Right lobe of liver (tissue), 6 donors: ENCODE measurements around the gene IFNA14. TPM values are rescaled to one million over a fixed set of nuclear protein-coding genes. Genes with fewer than 3 reads are reported as not detected.
"Not testable (repeated sequence)": the region's sequence is repeated elsewhere in the genome, so short reads cannot be mapped to it uniquely, and the experiment has no call there.

Experiments used
- ATAC-seq, 4 donors: fragments of 200-7000 bp; cut with Tn5 transposase; one replicate each; pipeline ENCODE4 v1.9.1; 2020; ENCODE audit warnings: mild to moderate bottlenecking in 4 of 4, moderate library complexity in 4 of 4
- DNase-seq, 3 donors: peaks; one replicate each; pipeline ENCODE4 v3.0.0-alpha.2; 2020
- H3K27ac ChIP-seq, 3 donors: fragments of 200-600 bp; one replicate each; pipeline ENCODE4 v1.8.0; 2022
- H3K27me3 ChIP-seq, 2 donors: fragments of 200-600 bp; one replicate each; pipeline ENCODE4 v1.8.0; 2022
- H3K36me3 ChIP-seq, 4 donors: fragments of 200-600 bp; sonication (generic) in 1 of 4; one replicate each; pipeline versions ENCODE4 v1.5.1 to v1.8.0; 2017 to 2022; ENCODE audit warnings: control low read depth in 1 of 4
- H3K4me1 ChIP-seq, 4 donors: fragments of 200-600 bp; sonication (generic) in 1 of 4; one replicate each; pipeline versions ENCODE4 v1.5.1 to v1.8.0; 2017 to 2022; ENCODE audit warnings: control low read depth in 1 of 4
- H3K4me3 ChIP-seq, 3 donors: fragments of 200-600 bp; one replicate each; pipeline ENCODE4 v1.8.0; 2022
- H3K9me3 ChIP-seq, 4 donors: fragments of 200-600 bp; sonication (generic) in 1 of 4; one replicate each; pipeline versions ENCODE4 v1.5.1 to v1.8.0; 2017 to 2022; ENCODE audit warnings: control low read depth in 1 of 4
- POLR2A ChIP-seq: fragments of 450-650 bp; IDR thresholded peaks from one replicate; pipeline ENCODE4 v1.6.1; 2017; ENCODE audit warnings: antibody characterized with exemption, mild to moderate bottlenecking
- WGBS: methylation state at CpG from one replicate; pipeline ENCODE4 v1.1.6; 2018; ENCODE audit warnings: low coverage, low lambda C conversion rate; ENCODE audit not compliant: insufficient coverage; ENCODE audit errors: missing lambda C conversion rate; 5-methylcytosine and 5-hydroxymethylcytosine counted together
- intact Hi-C, 2 donors: fragments of 100-400 bp; cut with DNase I; formaldehyde crosslinking; loops; one replicate each; pipeline versions ENCODE4 v1.11.2 to v1.14.1; 2022
- total RNA-seq, 6 experiments: library from RNA; depleted of rRNA in 2 of 6; stranded (reverse); fragments of >200 nt in 2 of 6; fragmentation: NEBNext Ultra II Directional in 3 of 6; extraction: Animal tissue kit (Norgen Biotek cat#: 25700) in 3 of 6; gene quantifications; one replicate each; pipeline versions ENCODE4 v1.1.0 to v1.2.4, GENCODE V29; 2016 to 2023
- TF ChIP-seq, protein P1 (sequence below), 4 donors: fragments of 200-600 bp in 3 of 4; fragments of 450-650 bp in 1 of 4; IDR thresholded peaks; one replicate each; pipeline versions ENCODE4 v1.5.1 to v1.8.0; 2016 to 2022; ENCODE audit warnings: antibody characterized with exemption in 4 of 4, mild to moderate bottlenecking in 2 of 4
- donor health status: DM: no; HTN: yes; CAD: no.
- donor health status: DM: no; HTN: no; CAD: no.
- donor health status: DM: no; HTN: no; CAD: no.
- donor health status: DM: no; HTN: yes; CAD: no.
- donor health status: DM: no; HTN: yes; CAD: no.

IFNA14 gene
- total RNA-seq, 6 experiments from 2014 or later: not detected

DNA sequence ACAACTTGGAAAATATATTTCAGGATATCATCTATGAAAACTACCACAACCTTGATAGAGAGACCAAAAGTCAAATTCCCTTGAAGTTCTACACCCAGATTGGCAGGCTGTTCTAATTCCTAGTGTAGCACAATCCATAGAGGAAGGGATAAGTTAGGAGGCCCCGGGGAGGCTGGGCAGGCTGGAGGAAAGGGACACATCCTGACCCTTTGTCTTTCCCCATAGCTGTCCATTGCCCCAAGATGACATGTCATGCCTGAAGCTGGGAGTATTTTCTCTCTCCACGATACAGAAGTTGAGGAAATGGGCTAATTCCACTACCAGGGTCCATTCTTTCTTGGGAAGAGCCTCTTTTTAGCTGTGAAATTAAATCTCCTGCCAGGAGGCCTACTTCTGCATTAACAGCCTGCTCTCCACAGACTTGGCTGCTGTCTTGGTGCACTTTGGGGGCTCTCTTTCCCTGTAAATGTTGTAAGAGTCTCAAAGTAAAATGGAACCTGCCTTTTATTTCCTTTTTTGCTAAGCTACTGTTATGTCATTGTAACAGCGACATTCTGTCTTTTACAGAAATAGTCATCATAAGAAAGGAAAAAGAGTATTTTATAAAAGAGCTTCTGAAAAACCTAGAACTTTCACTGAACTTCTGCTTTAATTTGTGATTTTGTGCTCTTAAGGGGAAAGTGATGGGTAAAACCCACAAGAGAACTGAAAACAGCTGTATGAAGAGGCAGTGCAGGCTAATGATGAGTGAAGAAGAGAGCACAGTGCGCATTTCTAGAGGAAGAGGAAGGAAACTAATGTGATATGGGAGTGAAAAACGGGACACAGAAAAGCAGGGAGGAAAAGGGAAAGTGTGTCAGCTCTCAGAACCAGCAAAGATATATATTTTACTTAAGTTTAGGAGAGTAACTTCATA, 26.1 kb downstream of the IFNA14 start:
- H3K27ac ChIP-seq, intact Hi-C loops, H3K36me3 ChIP-seq, H3K27me3 ChIP-seq, H3K4me1 ChIP-seq, H3K4me3 ChIP-seq, DNase-seq, H3K9me3 ChIP-seq: not testable (repeated sequence)
- TF ChIP-seq, protein P1, sequence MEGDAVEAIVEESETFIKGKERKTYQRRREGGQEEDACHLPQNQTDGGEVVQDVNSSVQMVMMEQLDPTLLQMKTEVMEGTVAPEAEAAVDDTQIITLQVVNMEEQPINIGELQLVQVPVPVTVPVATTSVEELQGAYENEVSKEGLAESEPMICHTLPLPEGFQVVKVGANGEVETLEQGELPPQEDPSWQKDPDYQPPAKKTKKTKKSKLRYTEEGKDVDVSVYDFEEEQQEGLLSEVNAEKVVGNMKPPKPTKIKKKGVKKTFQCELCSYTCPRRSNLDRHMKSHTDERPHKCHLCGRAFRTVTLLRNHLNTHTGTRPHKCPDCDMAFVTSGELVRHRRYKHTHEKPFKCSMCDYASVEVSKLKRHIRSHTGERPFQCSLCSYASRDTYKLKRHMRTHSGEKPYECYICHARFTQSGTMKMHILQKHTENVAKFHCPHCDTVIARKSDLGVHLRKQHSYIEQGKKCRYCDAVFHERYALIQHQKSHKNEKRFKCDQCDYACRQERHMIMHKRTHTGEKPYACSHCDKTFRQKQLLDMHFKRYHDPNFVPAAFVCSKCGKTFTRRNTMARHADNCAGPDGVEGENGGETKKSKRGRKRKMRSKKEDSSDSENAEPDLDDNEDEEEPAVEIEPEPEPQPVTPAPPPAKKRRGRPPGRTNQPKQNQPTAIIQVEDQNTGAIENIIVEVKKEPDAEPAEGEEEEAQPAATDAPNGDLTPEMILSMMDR (IDR thresholded peaks at IDR 0.05): peak in 3 of 4 donors; percentile 20 to 25 (median 22)
- WGBS: 10% methylated on average over 4 of the region's 5 CpGs
- peak in 2 of 4 donors; percentile 23 to 42 for ATAC-seq

DNA sequence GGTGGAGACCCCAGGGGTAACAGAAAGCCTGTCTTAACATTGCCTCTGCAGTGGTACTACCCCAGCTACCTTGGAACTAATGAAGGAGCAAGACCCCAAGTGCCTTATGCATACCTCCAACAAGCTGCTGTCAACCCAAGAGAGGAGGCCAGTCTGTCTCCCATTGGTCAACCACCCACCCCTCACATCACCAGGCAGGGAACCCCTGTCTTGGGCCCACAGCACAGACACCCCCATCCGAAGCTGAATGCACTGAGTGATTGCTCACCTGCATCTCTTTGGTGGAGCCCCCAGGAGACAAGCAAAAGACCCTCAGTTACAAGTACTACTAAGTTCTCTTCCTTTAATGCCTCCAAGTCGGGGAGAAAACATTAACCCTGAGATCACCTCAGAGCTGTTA, 27.6 kb downstream of the IFNA14 start:
- intact Hi-C loops, H3K4me1 ChIP-seq, H3K9me3 ChIP-seq, H3K4me3 ChIP-seq, H3K36me3 ChIP-seq, H3K27ac ChIP-seq, DNase-seq, H3K27me3 ChIP-seq: not testable (repeated sequence)
- peak in 1 of 4 donors; percentile 28 for ATAC-seq
- WGBS: 11% methylated on average over 1 of the region's 2 CpGs

DNA sequence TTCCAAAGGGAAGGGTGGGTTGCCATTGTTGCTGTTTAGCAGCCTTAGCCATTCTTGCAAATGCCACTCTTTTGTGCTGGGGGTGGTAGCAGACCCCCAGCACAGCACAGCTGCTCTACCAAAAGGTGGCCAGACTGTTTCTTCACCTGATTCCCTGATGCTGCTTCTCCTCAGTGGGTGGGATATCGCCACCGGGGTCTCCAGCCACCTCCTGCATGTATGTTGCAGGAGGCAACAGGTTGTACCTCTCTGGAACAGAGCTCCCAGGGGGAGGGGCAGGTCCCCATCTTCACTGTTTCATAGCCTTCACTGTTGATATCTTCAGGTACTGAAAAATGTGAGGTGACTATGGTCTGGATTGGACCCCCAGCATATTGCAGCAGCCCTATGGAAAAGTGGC, 29.0 kb downstream of the IFNA14 start:
- DNase-seq, ATAC-seq, H3K4me1 ChIP-seq, H3K27ac ChIP-seq, H3K4me3 ChIP-seq, intact Hi-C loops, H3K27me3 ChIP-seq, H3K9me3 ChIP-seq, H3K36me3 ChIP-seq: not testable (repeated sequence)
- WGBS: no CpG with 5 or more reads among the region's 2 CpGs

DNA sequence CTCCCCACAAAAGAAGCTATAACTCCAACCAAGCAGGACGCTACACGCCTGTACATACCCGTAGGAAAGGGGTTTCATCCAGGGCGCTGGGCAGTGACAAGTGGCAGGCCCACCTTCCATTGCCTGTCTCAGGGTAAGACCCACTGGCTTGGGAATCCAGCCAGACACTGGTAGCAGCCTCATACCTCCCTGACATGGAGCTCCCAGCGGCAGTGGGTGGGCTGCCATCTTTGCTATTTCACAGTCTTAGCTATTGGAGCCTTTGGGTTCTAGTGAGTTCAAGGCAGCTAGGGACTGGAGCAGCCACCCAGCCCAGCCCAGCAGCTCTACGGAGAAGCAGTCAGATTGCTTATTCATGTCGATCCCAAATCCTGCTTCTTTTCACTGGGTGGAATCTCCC, 29.5 kb downstream of the IFNA14 start:
- Histone ChIP-seq H3K4me3 (no peak overlapping the region), H3K4me1 (no peaks in the 10 kb centered on the region), H3K36me3 (no peaks in the 10 kb centered on the region), H3K27ac (no peak overlapping the region), H3K27me3 (no peaks in the 10 kb centered on the region), H3K9me3 (no peaks in the 10 kb centered on the region)
- TF ChIP-seq, protein P1 (IDR thresholded peaks at IDR 0.05): no peak
- no peak for TF ChIP-seq POLR2A
- ATAC-seq (no peak), DNase-seq (no peak)
- intact Hi-C loops: no loop called here
- WGBS: no CpG with 5 or more reads among the region's 7 CpGs

DNA sequence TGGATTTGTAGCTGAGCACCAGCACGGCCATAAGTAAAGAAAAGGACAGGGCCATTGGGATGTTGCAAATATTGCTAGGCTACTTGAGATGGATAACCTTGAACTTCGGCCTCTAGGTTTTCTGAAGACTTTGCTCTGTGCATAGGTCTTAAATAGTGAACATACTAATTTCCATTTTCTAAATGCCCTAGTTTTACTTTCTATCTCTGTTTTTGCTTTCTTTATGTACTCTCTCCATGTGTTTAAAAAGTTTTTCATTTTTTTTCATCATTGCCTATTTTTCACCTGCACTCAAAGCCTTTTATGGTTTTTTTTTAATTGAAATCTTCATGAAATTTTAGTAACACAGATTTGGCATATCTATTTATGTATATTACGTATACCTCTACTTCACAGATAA, 32.8 kb downstream of the IFNA14 start, which contains the start of gene IFNA10:
TSS of gene IFNA10 (minus strand) at position 101 of the 400 bp plus-strand sequence. CDS start at position 55, 46 bp downstream.
- H3K4me3 ChIP-seq, DNase-seq, H3K36me3 ChIP-seq, H3K9me3 ChIP-seq, H3K4me1 ChIP-seq, H3K27me3 ChIP-seq, intact Hi-C loops, ATAC-seq, H3K27ac ChIP-seq: not testable (repeated sequence)
- WGBS: 47% methylated on average over 2 of the region's 3 CpGs

DNA sequence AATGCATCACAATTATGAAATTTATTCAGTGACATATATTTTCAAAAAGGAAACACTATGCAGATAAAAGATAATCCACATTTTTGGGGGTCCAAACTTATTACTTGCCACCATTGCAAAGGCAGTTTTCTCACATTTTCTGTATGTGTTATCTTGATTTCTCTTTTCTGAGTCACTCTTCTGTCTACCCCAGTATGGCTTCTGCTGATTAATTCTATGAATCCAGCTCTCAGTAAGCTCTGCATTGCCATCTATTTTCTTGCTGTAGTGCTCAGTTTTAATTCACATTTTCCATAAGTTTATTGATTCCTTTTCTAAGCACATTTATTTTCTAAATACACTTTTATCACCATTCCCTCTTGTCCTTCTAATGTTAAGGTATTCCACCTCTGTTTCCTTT, 34.6 kb downstream of the IFNA14 start:
- H3K27ac ChIP-seq: no peak overlapping the region
- ATAC-seq: no peak
- H3K27me3 ChIP-seq: no peaks in the 10 kb centered on the region

DNA sequence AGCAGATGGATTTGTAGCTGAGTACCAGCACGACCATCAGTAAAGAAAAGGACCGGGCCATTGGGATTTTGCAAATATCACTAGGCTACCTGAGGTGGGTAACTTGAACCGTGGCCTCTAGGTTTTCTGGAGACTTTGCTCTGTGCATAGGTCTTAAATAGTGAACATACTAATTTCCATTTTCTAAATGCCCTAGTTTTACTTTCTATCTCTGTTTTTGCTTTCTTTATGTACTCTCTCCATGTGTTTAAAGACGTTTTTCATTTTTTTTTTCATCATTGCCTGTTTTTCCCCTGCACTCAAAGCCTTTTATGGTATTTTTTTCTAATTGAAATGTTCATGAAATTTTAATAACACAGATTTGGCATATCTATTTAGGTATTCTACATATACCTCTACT, 37.7 kb downstream of the IFNA14 start, which contains the start of gene IFNA7:
TSS of gene IFNA7 (minus strand) at position 101 of the 400 bp plus-strand sequence. CDS start at position 61, 40 bp downstream.
- H3K36me3 ChIP-seq, intact Hi-C loops, H3K27me3 ChIP-seq, H3K9me3 ChIP-seq, DNase-seq, ATAC-seq, H3K4me3 ChIP-seq, H3K4me1 ChIP-seq, H3K27ac ChIP-seq: not testable (repeated sequence)
- WGBS: 41% methylated on average over 4 of the region's 4 CpGs

More for the DNA sequence above, 34.6 kb downstream of the IFNA14 start:
- DNase-seq: no peak
- Histone ChIP-seq H3K36me3 (no peaks in the 10 kb centered on the region), H3K4me3 (no peak overlapping the region), H3K4me1 (no peaks in the 10 kb centered on the region), H3K9me3 (no peaks in the 10 kb centered on the region)
- intact Hi-C loops: no loop called here
- TF ChIP-seq, protein P1 (IDR thresholded peaks at IDR 0.05): no peak
- no peak for TF ChIP-seq POLR2A
